Kasumi-1 (cell line): ENCODE measurements around the gene ATP6AP1.
A peak's percentile ranks its signal among the peaks of the same experiment; 100 is the strongest.

Experiments
- DNase-seq, 2 experiments: peaks; one replicate each; lab custom pipeline; 2025; lab: John Stamatoyannopoulos, UW

ATP6AP1 gene

GRCh38 chrX:154426916-154427770 is 1.3 kb upstream of the ATP6AP1 start:
- peak in 1 of 2 experiments; percentile 10 for DNase-seq

- DNase-seq = no peak
Measured at GRCh38 chrX:154429711-154430110, 1.2 kb downstream of the ATP6AP1 start.

- DNase-seq = no peak
Measured at GRCh38 chrX:154430479-154430878, 2.0 kb downstream of the ATP6AP1 start.

GRCh38 chrX:154430916-154431315 is 2.4 kb downstream of the ATP6AP1 start:
- no peak for DNase-seq

GRCh38 chrX:154431341-154431740 is 2.9 kb downstream of the ATP6AP1 start:
- DNase-seq = peak; percentile 21 to 39

- DNase-seq = no peak
Measured at GRCh38 chrX:154432210-154432609, 3.7 kb downstream of the ATP6AP1 start.

- DNase-seq = no peak
Measured at GRCh38 chrX:154433605-154434004, 5.1 kb downstream of the ATP6AP1 start.

- no peak for DNase-seq
Measured at GRCh38 chrX:154434394-154435168, 6.1 kb downstream of the ATP6AP1 start.

GRCh38 chrX:154435171-154435733 is 6.8 kb downstream of the ATP6AP1 start:
- no peak for DNase-seq

- DNase-seq = peak in 1 of 2 experiments; percentile 8
Measured at GRCh38 chrX:154436374-154436982, 8.0 kb downstream of the ATP6AP1 start.

GRCh38 chrX:154436983-154437752 is 8.7 kb downstream of the ATP6AP1 start, which contains the start of gene GDI1:
Gene GDI1 (plus strand): TSS chrX:154437154. CDS start chrX:154437255, 101 bp downstream.
- no peak for DNase-seq

- DNase-seq = no peak
Measured at GRCh38 chrX:154437971-154438893, 9.8 kb downstream of the ATP6AP1 start.

GRCh38 chrX:154439841-154440240 is 11.4 kb downstream of the ATP6AP1 start:
- no peak for DNase-seq

GRCh38 chrX:154440623-154441357 is 12.3 kb downstream of the ATP6AP1 start:
- no peak for DNase-seq

GRCh38 chrX:154441564-154441963 is 13.1 kb downstream of the ATP6AP1 start:
- no peak for DNase-seq

GRCh38 chrX:154441984-154442707 is 13.7 kb downstream of the ATP6AP1 start:
- no peak for DNase-seq

GRCh38 chrX:154443479-154443910 is 15.0 kb downstream of the ATP6AP1 start:
- DNase-seq = no peak

- peak; percentile 9 to 39 for DNase-seq
Measured at GRCh38 chrX:154443992-154444754, 15.7 kb downstream of the ATP6AP1 start, which contains the start of gene FAM50A. Gene FAM50A (plus strand): TSS chrX:154444141. CDS start chrX:154444236, 95 bp downstream.
